IPS-NIHi11 (cell line): ENCODE results near the gene SMYD5.

Source experiments
- DNase-seq: peaks from one replicate; pipeline ENCODE4 v3.0.0; 2012; ENCODE audit warnings: mixed read lengths, low spot score

The SMYD5 gene

DNA sequence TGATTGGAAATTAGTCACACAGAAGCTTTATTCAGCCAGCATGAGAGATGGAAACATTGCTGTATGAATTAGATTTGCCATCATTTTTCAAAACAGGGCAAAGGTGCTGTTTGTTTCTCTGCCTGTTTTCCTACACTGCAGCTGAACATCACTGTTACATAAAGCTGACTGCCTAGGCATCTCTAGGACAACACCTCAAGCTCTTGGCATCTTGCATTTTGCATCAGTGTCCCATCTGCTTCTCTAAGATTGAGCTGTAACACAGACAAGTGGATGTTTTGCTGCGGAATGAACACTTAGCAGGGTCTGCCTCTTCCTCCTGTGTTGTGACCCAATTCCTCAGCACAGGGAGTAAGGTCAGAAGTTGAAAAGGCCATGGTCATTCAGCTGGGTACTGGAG is 24.9 kb downstream of the SMYD5 start:
- DNase-seq = no peak

DNA sequence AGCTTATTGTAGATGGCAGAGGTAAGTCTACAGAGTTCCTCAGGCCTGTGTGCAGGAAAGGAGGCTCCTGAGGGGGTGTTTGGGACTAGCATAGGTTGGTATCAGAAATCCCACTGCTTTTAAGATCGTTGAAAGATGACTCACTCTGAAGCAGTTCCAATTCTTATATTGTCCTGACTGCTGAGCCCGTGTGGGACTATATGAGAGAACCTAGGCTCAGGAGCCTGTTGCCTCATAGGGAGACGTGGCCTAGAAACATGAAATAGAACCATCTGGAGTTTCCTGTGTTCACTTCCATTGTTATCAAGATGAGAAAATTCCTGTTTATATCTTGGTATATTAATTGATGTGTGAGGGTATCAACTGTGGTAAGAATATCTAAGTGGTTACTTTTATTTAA is 25.7 kb downstream of the SMYD5 start:
- no peak for DNase-seq

DNA sequence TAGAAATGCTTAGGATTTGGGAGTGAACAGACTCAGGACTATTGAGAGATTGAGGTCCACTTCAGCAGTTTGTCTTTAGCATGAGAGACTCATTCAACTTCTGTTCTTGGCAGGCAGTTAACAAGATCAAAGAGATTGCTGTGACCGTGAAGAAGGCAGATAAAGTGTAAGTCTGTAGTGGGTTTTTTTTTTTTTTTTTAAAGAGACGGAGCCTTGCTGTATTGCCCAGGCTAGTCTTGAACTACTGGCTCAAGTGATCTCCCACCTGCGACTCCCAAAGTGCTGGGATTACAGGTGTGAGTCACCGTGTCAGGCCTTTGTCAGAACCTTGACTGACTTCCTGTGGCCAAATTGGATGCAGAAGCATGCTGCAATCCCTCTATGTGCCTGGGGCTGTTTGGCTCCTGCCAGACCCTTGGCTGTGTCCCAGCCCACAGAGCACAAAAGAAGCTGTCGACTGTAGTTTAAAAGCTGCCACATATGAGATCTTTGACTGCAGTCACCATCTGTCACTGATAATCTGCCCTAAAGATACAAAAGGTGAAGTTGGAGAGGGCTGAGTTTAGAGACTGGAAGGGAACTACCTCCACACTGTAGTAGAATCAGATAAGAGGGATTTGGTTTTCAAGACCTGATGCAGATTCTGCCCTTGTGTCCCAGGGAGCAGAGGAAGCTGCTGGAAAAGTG is 30.0 kb downstream of the SMYD5 start:
- no peak for DNase-seq

DNA sequence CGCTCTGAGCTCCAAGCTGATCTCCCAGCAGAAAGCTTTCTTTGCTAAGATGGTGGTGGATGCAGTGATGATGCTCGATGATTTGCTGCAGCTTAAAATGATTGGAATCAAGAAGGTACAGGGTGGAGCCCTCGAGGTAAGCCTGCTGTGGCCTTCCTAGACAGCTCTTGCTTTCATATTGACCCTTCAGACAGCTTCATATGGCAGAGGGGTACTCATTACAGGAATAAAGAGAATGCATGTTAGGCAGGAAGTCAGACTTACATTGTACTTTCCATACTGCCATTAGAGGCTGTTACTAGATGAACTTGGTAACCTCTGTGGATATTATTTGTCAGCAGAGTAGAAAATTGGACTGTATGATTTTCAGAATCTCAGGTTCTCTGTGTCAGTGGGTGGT is 30.5 kb downstream of the SMYD5 start:
- DNase-seq = no peak

GRCh38 chr2:73246850-73247249 is 32.8 kb downstream of the SMYD5 start:
- DNase-seq = no peak

DNA sequence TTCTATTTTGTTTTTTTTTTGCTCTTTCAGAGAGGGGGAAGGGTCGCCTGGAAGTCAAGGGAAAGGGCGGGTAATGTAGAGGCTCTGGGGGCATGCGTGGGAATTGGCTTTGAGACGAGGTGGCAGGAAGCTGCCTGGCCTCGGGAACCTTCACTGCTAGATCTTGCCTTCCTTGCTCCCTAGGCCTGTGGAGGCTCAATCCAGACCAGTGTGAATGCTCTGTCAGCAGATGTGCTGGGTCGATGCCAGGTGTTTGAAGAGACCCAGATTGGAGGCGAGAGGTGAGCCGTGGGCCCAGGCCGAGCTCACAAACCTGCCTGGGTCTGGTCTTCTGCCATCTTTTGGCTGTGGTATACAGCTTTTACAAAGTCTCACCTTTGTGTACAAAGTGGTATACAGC is 35.6 kb downstream of the SMYD5 start:
- no peak for DNase-seq

DNA sequence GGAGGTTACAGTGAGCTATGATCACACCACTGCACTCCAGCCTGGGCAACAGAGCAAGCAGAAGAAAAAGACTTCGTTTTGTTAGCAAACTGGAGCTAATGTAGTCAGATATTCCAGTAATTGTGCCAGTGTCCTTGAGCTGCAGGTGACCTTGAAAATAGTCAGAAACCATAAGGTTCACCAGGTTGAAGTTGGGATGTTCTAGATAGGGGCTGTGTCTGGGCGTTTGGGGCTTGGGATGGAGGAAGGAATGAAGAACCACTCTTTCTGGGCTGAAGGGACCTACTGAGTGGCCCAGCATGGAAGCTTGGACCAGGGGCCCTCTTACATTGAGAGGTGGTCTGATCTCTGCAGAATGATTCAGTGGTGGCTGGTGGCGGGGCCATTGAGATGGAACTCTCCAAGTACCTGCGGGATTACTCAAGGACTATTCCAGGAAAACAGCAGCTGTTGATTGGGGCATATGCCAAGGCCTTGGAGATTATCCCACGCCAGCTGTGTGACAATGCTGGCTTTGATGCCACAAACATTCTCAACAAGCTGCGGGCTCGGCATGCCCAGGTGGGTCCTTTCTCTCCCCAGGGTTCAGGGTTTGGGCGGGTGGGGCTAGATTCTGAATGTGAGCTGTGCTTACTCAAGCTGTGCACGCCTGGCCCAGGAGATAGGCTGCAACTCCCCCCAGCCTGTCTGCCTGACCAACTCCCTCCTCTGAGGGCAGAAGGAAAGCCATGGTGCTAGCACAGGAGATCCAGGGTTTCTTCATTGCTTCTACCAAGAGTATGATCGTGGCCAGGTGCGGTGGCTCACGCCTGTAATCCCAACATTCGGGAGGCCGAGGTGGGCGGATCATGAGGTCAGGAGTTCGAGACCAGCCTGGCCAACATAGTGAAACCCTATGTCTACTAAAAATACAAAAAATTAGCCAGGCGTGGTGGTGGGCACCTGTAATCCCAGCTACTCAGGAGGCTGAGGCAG is 37.1 kb downstream of the SMYD5 start:
- no peak for DNase-seq

- no peak for DNase-seq
These were observed 38.4 kb downstream of the SMYD5 start for GRCh38 chr2:73252238-73253027.

DNA sequence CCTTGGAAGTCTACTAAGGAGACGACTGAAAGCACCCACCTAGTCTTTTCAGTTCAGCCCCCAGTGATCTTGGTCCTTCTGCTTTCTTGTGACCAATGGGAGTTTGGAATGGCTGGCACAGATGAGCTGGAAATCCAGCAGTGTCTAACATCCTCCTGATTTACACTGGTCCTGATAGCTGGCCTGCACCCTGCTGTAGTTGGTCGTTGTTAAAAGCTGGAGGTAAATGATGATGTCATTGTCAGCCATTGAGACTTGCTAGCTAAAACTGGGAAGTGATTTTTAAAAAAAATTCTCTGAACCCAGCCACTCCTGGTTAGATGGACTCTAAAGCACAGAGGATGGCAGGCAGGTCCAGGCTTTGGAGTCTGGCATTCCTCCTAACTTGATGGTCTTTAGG is 39.4 kb downstream of the SMYD5 start:
- DNase-seq = no peak

DNA sequence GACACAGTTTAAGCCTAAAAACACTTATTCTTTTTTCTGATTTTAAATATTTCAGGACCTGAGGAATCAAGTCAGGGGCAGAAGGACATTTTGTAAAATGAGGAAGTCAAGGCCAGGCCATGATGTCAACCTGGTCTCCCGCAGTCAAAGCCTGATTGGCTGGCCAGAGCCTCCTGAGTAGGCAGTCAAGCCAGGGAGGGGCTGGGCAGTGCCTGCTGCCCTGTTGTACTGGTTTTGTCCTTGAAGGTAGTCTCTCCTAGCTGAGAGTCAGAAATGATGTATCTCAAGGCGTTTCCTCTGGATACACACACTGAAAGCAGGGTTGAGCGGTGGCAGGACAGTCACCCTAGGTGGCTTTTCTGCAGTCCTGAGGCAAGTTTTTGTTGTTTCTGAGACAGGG is 39.9 kb downstream of the SMYD5 start:
- no peak for DNase-seq

DNA sequence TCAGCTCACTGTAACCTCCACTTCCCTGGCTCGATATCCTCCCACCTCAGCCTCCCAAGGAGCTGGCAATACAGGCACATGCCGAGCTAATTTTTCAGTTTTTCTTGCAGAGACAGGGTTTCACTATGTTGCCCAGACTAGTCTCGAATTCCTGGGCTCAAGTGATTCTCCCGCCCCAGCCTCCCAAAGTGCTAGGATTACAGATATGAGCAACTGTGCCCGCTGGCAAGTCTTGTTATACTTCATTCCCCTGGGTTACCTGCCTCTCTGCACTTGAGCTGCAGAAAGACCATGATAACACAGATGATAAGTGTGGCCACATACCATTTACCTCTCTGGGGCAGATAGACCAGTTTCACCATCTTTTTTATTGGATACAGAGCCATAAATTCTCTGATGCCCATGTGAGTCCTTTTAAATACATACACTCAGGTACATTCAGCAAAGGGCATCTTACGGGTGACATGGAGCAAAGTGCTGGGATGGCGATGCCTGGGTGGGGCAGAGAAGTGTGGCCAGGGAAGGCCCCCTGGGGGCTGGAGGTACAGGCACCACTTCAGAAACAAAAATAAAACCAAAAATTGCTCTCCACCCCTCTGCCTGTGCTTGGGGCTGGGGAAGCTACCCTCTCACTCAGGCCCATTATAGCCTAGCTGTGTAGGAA is 40.4 kb downstream of the SMYD5 start:
- no peak for DNase-seq

- DNase-seq = no peak
These were observed 41.1 kb downstream of the SMYD5 start for GRCh38 chr2:73255007-73255644.

GRCh38 chr2:73255907-73256617 is 42.0 kb downstream of the SMYD5 start:
- DNase-seq = no peak

DNA sequence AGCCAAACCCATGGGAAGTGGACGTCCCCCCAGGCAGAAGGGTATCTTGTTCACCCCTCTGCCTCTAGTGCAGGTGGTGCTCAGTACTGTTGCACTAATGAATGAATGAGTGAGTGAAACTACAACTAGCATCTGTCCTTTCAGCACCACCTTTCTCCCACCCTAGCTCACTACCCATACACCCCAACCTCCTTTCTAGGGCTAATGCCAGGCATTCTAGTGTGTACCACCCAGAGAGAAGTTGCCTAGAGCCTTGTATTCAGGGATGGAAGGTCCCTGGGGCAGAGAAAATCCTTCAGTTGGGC is 42.5 kb downstream of the SMYD5 start:
- no peak for DNase-seq

DNA sequence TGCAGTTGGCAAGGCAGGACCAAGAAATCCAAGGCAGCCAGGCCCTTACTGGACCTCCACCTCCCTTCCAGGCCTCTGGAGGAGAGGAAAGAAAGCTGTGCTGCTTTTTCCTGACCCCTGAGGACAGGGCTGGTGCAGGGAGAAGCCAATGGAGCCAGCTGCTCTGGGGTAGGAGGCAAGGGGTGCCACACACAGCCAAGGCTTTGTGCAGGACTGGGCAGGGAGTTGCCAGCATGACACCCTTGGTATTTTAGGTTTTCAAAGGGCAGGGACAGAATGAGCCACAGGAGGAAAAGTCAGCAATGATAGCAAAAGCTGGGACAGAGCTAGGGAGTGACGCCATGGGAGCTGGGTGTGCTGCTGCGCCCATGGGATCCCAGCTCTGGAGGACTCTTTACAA is 43.0 kb downstream of the SMYD5 start:
- DNase-seq = no peak

DNA sequence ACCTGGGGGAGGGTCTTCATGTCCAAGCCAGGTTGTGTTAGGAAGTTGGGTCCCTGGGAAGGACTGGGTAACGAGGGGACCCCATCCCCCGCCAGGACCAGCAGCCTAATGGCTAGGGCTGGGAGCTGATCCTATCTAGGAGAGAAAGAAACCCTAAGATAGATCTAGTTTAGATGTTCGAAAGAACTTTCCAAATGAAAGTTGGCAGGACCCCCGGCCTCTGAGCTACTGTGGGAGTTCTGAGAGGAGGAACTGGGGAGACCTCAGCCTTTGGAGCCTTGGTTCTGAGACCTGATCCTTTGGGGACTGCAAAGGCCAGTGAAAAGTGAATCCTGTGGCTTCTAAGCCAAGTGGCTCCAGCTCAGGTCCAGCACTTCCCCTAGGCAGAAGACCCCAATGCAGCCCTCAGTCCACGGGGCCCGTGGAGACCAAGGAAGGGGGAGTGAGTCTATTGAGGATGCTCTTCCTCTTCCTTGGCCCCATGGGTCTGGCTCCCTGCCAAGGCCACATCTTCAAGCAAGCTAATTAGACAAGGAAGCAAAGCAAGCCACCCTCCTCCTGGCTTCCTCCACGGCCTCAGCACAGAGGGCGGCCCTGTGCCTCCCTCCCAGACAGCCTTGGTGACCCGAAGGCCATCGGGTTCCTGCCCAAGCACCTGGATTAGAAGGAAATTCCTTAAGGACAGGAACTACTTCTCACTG is 43.5 kb downstream of the SMYD5 start:
- no peak for DNase-seq

DNA sequence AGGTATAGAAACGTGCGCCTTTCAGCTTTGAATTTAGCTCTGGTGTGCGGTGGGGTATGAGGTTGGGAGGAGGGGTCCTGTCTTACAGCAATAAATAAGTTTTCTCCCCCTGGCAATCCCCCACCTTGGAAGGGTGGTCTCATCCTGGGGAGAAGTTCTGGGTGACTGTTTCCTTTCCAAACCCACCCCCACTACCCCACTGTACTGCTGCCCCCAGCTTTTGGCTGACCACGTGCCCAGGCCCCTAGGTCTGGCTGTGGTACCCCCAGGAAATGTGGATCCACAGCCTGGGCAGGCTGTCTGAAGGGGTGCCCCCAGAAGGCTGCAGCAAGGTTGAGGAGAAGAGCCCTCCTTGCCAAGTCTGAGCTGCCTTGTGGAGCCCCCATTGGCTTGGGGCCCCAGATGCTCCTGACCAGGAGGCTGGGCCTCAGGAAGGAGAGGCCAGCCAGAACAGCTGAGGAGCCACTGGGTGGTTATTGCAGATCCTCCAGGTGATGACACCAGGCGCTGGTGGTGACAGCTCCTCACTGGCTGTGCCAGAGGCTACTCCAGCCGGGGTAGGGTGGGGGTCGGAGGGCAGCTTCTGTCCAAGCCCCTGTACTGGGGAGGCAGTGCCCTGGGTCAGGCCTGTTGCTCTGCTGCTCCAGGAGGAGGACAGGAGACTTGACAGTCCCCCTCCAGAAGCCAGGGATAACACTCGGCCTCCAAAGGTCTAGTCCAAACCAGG is 44.3 kb downstream of the SMYD5 start:
- DNase-seq = no peak

DNA sequence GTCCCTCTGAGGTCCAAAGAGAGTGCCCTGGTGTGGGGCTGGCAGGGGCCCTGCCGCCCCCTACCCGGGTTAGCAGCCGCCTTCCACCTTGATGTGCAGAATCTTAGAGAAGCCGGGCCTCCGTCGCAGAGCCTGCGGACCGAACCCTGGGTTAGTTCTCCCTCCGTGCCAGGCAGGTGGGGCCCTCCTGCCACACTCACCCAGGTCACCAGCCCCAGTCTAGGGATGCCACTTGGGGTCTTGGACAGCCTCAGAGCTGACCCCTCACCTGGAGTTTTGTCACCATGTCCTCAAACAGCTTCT is 44.8 kb downstream of the SMYD5 start:
- DNase-seq = no peak

- DNase-seq = no peak
These were observed 45.2 kb downstream of the SMYD5 start for GRCh38 chr2:73259276-73259675.
